Measurements from ENCODE around the gene KCNS1.

The KCNS1 gene

GRCh38 chr20:45105317-45105716, 4.4 kb upstream of the KCNS1 start:
- DNase-seq (ENCODE audit: low read depth): no peak

GRCh38 chr20:45104786-45105185, 3.9 kb upstream of the KCNS1 start:
- DNase-seq (ENCODE audit: low read depth): no peak

- no peak for DNase-seq (ENCODE audit: low read depth)
These were observed 2.1 kb upstream of the KCNS1 start for GRCh38 chr20:45103072-45103471.

- DNase-seq (ENCODE audit: low read depth): no peak
These were observed 465 bp upstream of the KCNS1 start for GRCh38 chr20:45101333-45101850.

- no peak for DNase-seq (ENCODE audit: low read depth)
These were observed 2.7 kb downstream of the KCNS1 start for GRCh38 chr20:45098103-45098773.

DNA sequence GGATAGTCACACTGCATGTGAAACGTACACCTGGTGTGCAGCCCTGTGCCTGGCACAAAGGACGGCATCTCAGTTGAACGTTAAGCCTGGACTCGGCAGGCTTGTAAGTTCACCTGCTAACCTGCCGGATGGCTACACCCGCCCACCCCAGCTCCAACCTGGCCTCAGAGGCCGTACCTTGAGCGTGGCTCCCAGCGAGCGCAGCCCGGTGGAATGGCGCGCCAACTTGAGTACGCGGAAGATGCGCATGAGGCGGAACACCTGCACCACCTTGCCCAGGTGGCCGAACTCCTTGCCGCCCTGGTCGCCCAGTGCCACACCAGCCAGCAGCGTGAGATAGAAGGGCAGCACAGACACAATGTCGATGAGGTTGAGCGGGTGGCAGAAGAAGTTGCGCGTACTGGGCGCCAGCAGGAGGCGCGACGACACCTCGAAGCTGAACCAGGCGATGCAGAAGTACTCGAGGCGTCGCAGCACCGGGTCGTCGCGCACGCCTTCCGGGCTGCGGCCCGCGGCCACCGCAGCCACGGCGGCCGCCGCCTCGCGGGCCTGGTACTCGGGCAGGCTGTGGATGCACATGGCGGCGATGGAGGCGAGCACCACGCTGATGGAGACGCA, 3.3 kb downstream of the KCNS1 start:
- no peak for DNase-seq (ENCODE audit: low read depth)

DNA sequence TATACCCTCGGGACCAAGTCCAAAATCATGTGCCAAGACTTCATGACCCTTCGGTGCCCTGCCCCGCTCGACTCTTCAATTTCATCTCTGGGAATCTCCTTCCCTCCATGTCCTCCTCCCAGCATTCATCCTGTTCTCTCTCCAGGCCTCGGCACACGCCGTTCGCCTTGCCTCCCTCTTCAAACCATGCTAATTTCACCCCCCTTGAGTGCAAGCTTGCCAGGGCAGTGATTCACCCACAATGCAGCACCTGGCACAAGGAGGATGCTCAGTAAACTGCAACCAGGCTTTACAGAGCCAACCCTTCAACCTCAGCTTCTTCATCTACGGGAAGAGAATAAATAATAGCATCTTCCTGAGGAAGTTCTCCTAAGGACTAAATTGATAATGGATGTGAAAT, 4.1 kb downstream of the KCNS1 start:
- DNase-seq (ENCODE audit: low read depth): no peak

DNA sequence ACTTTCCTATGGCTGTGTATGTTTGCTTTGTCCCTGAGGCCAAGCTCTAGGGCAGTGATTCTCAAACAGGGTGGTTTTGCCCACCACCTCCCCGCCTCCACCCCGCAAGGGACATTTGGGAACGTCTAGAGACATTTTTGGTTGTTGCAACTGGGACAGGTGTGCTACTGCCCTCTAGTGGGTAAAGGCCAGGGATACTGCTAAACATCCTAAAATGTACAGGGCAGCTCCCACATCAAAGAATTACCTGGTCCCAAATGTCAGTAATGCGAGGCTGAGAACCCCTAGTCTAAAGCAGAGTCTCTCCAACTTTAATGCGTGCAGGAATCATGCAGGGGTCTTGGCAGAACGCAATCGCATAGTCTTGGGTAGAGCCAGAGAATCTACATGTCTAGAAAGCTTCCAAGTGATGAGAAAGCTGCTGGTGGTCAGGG, 5.1 kb downstream of the KCNS1 start:
- DNase-seq (ENCODE audit: low read depth): peak; percentile 12

DNA sequence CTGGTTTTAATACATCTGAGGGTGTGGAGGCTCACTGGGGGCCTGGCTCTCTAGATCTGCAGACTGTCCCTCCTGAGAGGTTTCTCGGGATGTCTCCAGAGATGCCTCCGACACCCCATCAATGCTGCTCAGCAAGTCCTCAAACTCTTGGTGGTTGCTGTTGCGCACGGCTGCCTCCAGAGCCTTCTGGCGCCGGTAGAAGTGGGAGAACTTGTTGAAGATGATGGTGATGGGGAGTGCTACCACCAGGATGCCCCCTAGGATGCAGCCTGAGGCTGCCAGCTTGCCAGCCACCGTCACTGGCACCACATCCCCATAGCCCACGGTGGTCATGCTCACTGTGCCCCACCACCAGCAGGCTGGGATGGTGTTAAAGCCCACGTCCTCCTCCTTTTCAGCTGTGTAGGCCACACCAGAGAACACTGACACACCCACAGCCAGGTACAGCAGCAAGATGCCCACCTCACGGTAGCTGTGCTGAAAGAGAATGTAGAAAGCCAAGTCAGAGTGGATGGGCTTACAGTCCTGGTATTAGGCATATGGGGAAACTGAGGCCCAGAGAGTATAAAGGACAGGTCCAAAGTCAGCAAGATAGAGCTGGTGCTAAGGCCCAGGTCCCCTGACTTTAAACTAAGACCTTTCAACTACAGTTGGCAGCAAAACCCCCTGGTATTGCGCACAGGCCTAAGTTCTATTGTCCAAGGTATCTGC, 5.9 kb downstream of the KCNS1 start:
- no peak for DNase-seq (ENCODE audit: low read depth)

DNA sequence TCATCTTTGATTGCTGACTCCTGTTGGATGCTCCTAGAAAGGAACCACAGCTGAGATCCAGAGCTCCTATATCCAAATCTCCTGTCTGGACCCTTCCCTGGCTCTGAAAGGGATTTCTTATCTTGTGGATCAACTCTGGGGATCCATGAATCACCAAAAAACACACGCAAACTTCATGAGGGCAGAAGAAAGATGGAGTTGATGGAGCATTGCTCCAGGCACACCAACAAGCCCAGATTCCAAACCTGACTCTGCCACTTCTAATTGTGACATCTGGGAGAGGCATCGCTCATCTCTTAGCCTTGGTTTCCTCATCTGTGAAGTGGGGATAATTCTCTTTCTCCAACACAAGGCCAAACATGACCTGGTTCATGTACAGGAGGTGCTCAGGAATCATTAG, 6.7 kb downstream of the KCNS1 start:
- no peak for DNase-seq (ENCODE audit: low read depth)

- no peak for DNase-seq (ENCODE audit: low read depth)
These were observed 8.0 kb downstream of the KCNS1 start for GRCh38 chr20:45092898-45093297.

- DNase-seq (ENCODE audit: low read depth): no peak
These were observed 9.6 kb downstream of the KCNS1 start for GRCh38 chr20:45091366-45091765.

DNA sequence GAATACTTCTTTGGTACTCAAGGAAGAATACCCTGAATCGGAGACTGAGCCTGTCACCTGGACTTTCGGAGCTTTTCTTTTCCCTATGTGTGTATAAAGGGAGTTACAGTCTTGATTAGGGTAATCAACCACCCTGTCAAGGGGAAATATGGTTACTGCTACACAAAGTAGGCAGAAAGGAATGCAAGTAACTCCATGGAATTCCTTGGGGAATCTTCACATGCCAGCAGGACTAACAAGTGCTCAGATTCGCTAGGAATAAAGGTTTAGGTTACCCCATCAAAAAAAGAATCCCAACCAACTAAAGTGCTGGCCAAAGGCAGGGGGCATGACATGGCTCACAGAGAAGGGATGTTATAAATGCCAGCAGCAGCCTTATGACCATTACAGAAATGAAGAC, 10.4 kb downstream of the KCNS1 start:
- no peak for DNase-seq (ENCODE audit: low read depth)

DNA sequence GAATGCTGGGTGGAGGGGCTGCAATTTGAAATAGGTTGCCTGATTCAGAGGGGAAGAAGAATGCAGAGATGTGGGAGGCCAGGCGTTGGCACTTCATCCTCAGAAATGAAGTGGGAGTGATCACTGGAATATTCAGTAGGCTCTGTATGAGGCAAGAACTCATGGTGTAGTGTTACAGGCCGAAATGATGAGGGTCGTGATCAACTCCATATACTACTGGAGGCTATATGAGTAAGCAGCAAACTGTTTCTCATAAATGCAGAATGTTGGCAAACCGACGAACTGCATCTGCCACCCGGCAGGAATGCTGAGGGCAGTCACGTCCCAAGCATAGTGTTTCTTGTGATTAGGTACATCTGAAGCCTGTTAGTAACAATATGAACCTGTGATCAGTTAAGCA, 12.7 kb downstream of the KCNS1 start:
- DNase-seq (ENCODE audit: low read depth): no peak

GRCh38 chr20:45087814-45088213, 13.1 kb downstream of the KCNS1 start:
- no peak for DNase-seq (ENCODE audit: low read depth)

DNA sequence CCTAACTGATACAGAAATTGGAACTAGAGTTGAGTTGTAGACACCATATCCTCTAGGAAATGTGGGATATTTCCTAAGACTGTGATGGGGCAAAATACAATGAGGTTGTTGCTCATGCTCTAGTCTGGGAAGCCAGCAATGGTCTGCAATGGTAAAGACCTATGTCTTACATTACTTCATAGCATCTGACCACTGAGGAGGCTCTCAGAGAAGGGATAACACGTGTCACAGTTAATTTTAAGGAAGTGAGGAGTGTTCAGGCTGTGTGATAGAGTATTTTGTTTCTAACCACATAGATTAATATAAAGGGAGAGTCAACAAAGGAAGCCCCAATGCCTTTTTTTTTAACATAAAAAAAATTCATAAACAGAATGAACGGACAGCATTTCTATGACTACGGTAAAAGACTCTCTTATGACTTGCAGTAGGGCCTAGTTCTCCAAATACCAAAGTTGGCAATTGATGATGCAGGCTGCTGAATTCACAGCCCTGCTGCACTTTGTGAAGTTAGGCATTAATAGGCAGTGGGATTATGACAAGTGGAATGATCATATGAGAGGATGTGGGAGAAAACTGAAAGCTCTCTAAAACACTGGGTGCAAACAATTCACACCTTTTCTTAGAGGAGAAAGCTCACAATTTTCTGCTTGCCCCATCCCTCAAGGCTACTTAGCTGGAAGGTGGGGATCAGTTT, 13.7 kb downstream of the KCNS1 start:
- no peak for DNase-seq (ENCODE audit: low read depth)

DNA sequence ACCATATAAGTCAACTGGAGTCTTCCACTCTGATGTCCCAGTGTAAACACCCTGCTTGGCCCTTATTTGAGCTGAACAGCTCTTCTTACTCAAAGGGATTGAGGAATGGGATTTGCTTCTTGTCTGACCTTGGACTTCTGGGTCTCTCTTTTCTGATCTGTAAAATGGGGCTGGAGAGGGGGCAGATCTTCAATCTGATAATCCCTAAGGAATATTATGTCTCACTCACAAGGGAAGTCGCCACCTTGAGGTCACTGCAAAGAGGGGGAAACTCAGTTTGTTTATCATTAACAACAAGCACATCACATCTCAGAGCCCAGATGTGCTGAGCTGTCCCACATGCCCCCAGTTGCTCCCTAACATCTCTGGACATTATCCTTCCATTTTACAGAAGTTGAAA, 15.1 kb downstream of the KCNS1 start:
- no peak for DNase-seq (ENCODE audit: low read depth)

DNA sequence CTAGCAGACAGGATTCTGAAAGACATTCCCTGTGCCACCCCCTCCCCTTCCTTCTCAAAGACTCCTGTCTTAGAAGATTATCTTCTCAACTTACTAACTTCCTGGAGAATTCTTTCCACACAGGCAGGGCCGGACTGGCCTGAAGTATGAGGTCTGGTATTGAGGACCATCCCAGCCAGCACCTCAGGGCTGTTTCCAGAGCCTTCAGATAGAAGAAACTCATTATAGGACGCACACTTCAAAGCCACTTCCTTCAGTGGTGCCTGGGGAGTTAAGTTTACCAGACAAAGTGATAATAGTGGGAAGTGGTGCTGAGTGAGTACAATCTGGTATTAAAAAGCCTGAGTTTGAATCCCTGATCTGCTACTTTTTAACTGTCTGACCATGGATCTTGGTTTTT, 15.6 kb downstream of the KCNS1 start:
- no peak for DNase-seq (ENCODE audit: low read depth)

GRCh38 chr20:45083127-45083526, 17.8 kb downstream of the KCNS1 start:
- DNase-seq (ENCODE audit: low read depth): no peak

DNA sequence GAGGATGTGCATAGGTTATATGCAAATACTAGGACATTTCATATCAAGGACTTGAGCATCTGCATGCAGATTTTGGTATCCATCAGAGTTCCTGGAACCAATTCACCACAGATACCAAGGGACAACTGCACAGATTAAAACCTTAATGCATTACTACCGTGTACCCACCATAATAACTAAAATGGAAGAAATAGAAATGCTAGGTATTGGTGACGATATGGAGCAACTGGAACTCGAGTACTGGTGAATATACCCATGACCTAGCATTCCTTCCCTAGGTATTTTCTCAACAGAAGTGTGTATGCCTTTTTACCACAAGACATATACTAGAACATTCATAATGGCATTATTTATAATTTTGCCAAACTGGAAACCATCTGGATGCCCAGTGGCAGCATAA, 18.5 kb downstream of the KCNS1 start:
- no peak for DNase-seq (ENCODE audit: low read depth)

GRCh38 chr20:45080867-45081624, 19.9 kb downstream of the KCNS1 start:
- no peak for DNase-seq (ENCODE audit: low read depth)

DNA sequence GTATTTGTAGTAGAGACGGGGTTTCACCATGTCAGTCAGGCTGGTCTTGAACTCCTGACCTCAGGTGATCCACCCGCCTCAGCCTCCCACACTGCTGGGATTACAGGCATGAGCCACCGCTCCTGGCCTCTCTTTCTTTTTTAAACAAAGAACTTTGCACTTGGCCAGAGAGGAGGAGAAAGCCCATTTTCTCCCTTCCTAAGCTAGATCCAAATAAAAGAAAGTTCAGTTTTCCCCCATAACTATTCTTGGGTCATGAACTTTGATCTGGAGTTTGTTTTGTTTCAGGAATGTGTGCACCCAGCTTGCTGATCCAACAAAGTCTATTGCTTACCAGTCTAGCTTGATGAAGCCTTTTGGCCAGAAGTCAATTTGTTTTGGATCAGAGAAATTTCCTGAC, 23.4 kb downstream of the KCNS1 start:
- no peak for DNase-seq (ENCODE audit: low read depth)

All from stimulated activated CD8-positive, alpha-beta memory T cell treated with anti-CD3 and anti-CD28 coated beads, Interleukin-7, amount 100 ng/mL, for 24 hours (primary cell).